ENCODE data around the gene ESR1. TPM values are rescaled to one million over a fixed set of nuclear protein-coding genes. Genes with fewer than 3 reads are reported as not detected.

ESR1 gene
- total RNA-seq, 1 donor from 2014 or later, result 17.5 TPM

- no peak overlapping the region for H3K4me3 Mint-ChIP-seq
- intact Hi-C loops (cut with micrococcal nuclease), result no loop called here
- DNase-seq (no peak), ATAC-seq (ENCODE audit: low read depth) (no peak)
- POLR2A ChIA-PET, result no interaction called here
- CTCF ChIA-PET, result no interaction called here
- H3K4me1 Mint-ChIP-seq, result peaks cover 6% of the 10 kb centered on the region
- no peaks in the 10 kb centered on the region for H3K36me3 Mint-ChIP-seq (ENCODE audit: low read depth)
- no peaks in the 10 kb centered on the region for H3K27me3 Mint-ChIP-seq
- no peaks in the 10 kb centered on the region for H3K9me3 Mint-ChIP-seq
- TF ChIP-seq CTCF (IDR thresholded peaks at IDR 0.05), result no peak
- no peak overlapping the region for H3K27ac Mint-ChIP-seq
Measured at GRCh38 chr6:152004036-152004566, 196.6 kb downstream of the ESR1 start.

GRCh38 chr6:152004896-152005295 is 197.4 kb downstream of the ESR1 start:
- no peaks in the 10 kb centered on the region for H3K36me3 Mint-ChIP-seq (ENCODE audit: low read depth)
- POLR2A ChIA-PET, result no interaction called here
- intact Hi-C loops (cut with micrococcal nuclease), result no loop called here
- CTCF ChIA-PET, result no interaction called here
- no peak for ATAC-seq (ENCODE audit: low read depth)
- no peak overlapping the region for H3K4me3 Mint-ChIP-seq
- no peak for DNase-seq
- H3K9me3 Mint-ChIP-seq, result no peaks in the 10 kb centered on the region
- H3K4me1 Mint-ChIP-seq, result peaks cover 6% of the 10 kb centered on the region
- no peaks in the 10 kb centered on the region for H3K27me3 Mint-ChIP-seq
- no peak overlapping the region for H3K27ac Mint-ChIP-seq
- no peak for TF ChIP-seq CTCF (IDR thresholded peaks at IDR 0.05)

- ChIA-PET CTCF (no interaction called here), POLR2A (no interaction called here)
- DNase-seq, result no peak
- Mint-ChIP-seq H3K4me3 (no peak overlapping the region), H3K9me3 (no peaks in the 10 kb centered on the region), H3K27ac (no peak overlapping the region), H3K36me3 (ENCODE audit: low read depth) (no peaks in the 10 kb centered on the region), H3K4me1 (peaks cover 6% of the 10 kb centered on the region), H3K27me3 (no peaks in the 10 kb centered on the region)
- ATAC-seq (ENCODE audit: low read depth), result no peak
- TF ChIP-seq CTCF (IDR thresholded peaks at IDR 0.05), result no peak
- intact Hi-C loops (cut with micrococcal nuclease), result no loop called here
Measured at GRCh38 chr6:152008779-152009178, 201.3 kb downstream of the ESR1 start.

GRCh38 chr6:152012227-152012626 is 204.7 kb downstream of the ESR1 start:
- H3K4me1 Mint-ChIP-seq, result peaks cover 6% of the 10 kb centered on the region
- DNase-seq (no peak), ATAC-seq (ENCODE audit: low read depth) (no peak)
- no peak overlapping the region for H3K27ac Mint-ChIP-seq
- peaks cover 5% of the 10 kb centered on the region for H3K9me3 Mint-ChIP-seq
- no peak overlapping the region for H3K4me3 Mint-ChIP-seq
- intact Hi-C loops (cut with micrococcal nuclease), result no loop called here
- ChIA-PET POLR2A (no interaction called here), CTCF (no interaction called here)
- no peak for TF ChIP-seq CTCF (IDR thresholded peaks at IDR 0.05)
- H3K36me3 Mint-ChIP-seq (ENCODE audit: low read depth), result no peaks in the 10 kb centered on the region
- no peaks in the 10 kb centered on the region for H3K27me3 Mint-ChIP-seq

GRCh38 chr6:152018876-152019275 is 211.4 kb downstream of the ESR1 start:
- TF ChIP-seq CTCF (IDR thresholded peaks at IDR 0.05), result no peak
- Mint-ChIP-seq H3K27ac (no peak overlapping the region), H3K4me3 (no peak overlapping the region), H3K9me3 (peaks cover 5% of the 10 kb centered on the region), H3K4me1 (no peaks in the 10 kb centered on the region), H3K27me3 (no peaks in the 10 kb centered on the region), H3K36me3 (ENCODE audit: low read depth) (no peaks in the 10 kb centered on the region)
- ATAC-seq (ENCODE audit: low read depth) (no peak), DNase-seq (no peak)
- ChIA-PET CTCF (no interaction called here), POLR2A (no interaction called here)
- intact Hi-C loops (cut with micrococcal nuclease), result no loop called here
